K562 (cell line): Measurements from ENCODE around the gene TMCC2. TPM values are rescaled to one million over a fixed set of nuclear protein-coding genes. Genes with fewer than 3 reads are reported as not detected.

Experiments
- ATAC-seq: fragments of 200-7000 bp; cut with Tn5 transposase; 3 replicates; pipeline ENCODE4 v1.9.1; 2020; ENCODE audit warnings: moderate library complexity
- BruUV-seq: library from RNA; stranded (reverse); fragments of 400-500 nt; replicated peaks from 2 replicates; lab custom pipeline; 2021; lab: Mats Ljungman, UMichigan
- CTCF ChIA-PET: fragments of 300-600 bp; formaldehyde crosslinking; extraction: SDS; loops from one replicate; lab custom pipeline; 2021; ENCODE audit warnings: low intra/inter-chr PET ratio; lab: Yijun Ruan, JAX
- POLR2A ChIA-PET: fragments of 300-600, 350-650 bp; sonication (Branson Sonifier 250); formaldehyde crosslinking; extraction: SDS; loops from one replicate; lab custom pipeline; 2021; ENCODE audit warnings: antibody characterized with exemption, inconsistent platforms; lab: Yijun Ruan, JAX
- DNase-seq, 4 experiments: peaks; one replicate each; pipeline versions ENCODE4 v3.0.0 to v3.0.0-alpha.2; 2011 to 2018; ENCODE audit warnings: low spot score in 3 of 4, mixed read lengths in 3 of 4; ENCODE audit errors: extremely low read depth in 1 of 4
- FAIRE-seq: peaks from 2 replicates; lab custom pipeline; 2011; peaks lifted over from hg19 to GRCh38; lab: Jason Lieb, UNC
- H2AFZ ChIP-seq: 2 replicates; pipeline ENCODE4 v1.6.0; 2011; ENCODE audit warnings: low read depth, low read length, control low read depth, inconsistent platforms
- H3K27ac ChIP-seq: fragments of 200-600 bp; 3 replicates; pipeline ENCODE4 v1.8.0; 2011; ENCODE audit warnings: low read depth, mild to moderate bottlenecking, control low read depth, inconsistent platforms, low read length, moderate library complexity, mixed read lengths; ENCODE audit errors: extremely low read depth
- H3K27me3 ChIP-seq, 2 experiments: fragments of 300-600 bp in 1 of 2; 2 replicates in 1 of 2; 3 replicates in 1 of 2; pipeline versions ENCODE4 v1.6.0 to v1.8.0; 2011; ENCODE audit warnings: inconsistent platforms in 2 of 2, low read length in 2 of 2, mild to moderate bottlenecking in 1 of 2, mixed read lengths in 1 of 2, moderate library complexity in 1 of 2; ENCODE audit not compliant: control insufficient read depth in 2 of 2, insufficient read depth in 2 of 2
- H3K36me3 ChIP-seq: fragments of 300-600 bp; 3 replicates; pipeline ENCODE4 v1.8.0; 2011; ENCODE audit warnings: mild to moderate bottlenecking, low read length, inconsistent platforms; ENCODE audit not compliant: control insufficient read depth, insufficient read depth
- H3K4me1 ChIP-seq, 2 experiments: fragments of 200-600 bp in 1 of 2; replicated peaks in 1 of 2; 2 replicates in 1 of 2; 3 replicates in 1 of 2; pipeline versions ENCODE4 v1.5.1 to v1.8.0; 2011; ENCODE audit warnings: inconsistent platforms in 2 of 2, low read length in 2 of 2, mild to moderate bottlenecking in 1 of 2, mixed read lengths in 1 of 2, moderate library complexity in 1 of 2; ENCODE audit not compliant: control insufficient read depth in 2 of 2, insufficient read depth in 2 of 2
- H3K4me2 ChIP-seq: 2 replicates; pipeline ENCODE4 v1.6.1; 2011; ENCODE audit warnings: low read length, control low read depth, inconsistent platforms, mixed read lengths; ENCODE audit not compliant: insufficient read depth
- H3K4me3 ChIP-seq: fragments of 200-600 bp; sonication (generic), shearing (Covaris generic); 2 replicates; pipeline ENCODE4 v1.5.1; 2016; ENCODE audit warnings: control low read depth, inconsistent platforms
- H3K79me2 ChIP-seq: fragments of 200-600 bp; 3 replicates; pipeline ENCODE4 v1.8.0; 2011; ENCODE audit warnings: low read length, inconsistent platforms; ENCODE audit not compliant: control insufficient read depth, insufficient read depth
- H3K9ac ChIP-seq, 2 experiments: 2 replicates each; pipeline versions ENCODE4 v1.6.0 to v1.6.1; 2011; ENCODE audit warnings: low read depth in 2 of 2, low read length in 2 of 2, control low read depth in 1 of 2, inconsistent platforms in 1 of 2, mild to moderate bottlenecking in 1 of 2, mixed read lengths in 1 of 2; ENCODE audit not compliant: insufficient read depth in 1 of 2
- H3K9me1 ChIP-seq: one replicate; pipeline ENCODE4 v1.6.0; 2011; ENCODE audit warnings: inconsistent platforms, mild to moderate bottlenecking, low read length, moderate library complexity; ENCODE audit not compliant: control insufficient read depth, insufficient read depth
- H3K9me3 ChIP-seq: replicated peaks from 2 replicates; pipeline ENCODE4 v1.5.1; 2011; ENCODE audit warnings: low read depth, low read length, inconsistent platforms; ENCODE audit not compliant: control insufficient read depth, insufficient read depth
- H4K20me1 ChIP-seq: replicated peaks from 2 replicates; pipeline ENCODE4 v1.6.1; 2011; ENCODE audit warnings: low read length, inconsistent platforms, mixed read lengths; ENCODE audit not compliant: control insufficient read depth, insufficient read depth
- CHD4 ChIP-seq: fragments of 200-600 bp; sonication (generic); IDR thresholded peaks from 3 replicates; pipeline ENCODE4 v1.6.1; 2012; ENCODE audit warnings: low read depth, mild to moderate bottlenecking, mixed read lengths, low read length, inconsistent platforms; ENCODE audit not compliant: insufficient read depth, insufficient replicate concordance, poor library complexity, severe bottlenecking
- DDX20 ChIP-seq: fragments of 450-650 bp; IDR thresholded peaks from 2 replicates; pipeline ENCODE4 v1.6.1; 2016; ENCODE audit warnings: missing genetic modification characterization, low read depth, mild to moderate bottlenecking, missing compliant biosample characterization, moderate library complexity
- ELF4 ChIP-seq: fragments of 450-650 bp; formaldehyde crosslinking; IDR thresholded peaks from 2 replicates; pipeline ENCODE4 v1.4.0; 2022; ENCODE audit warnings: missing genetic modification characterization
- FOSL1 ChIP-seq: fragments of 200-800 bp; sonication (Bioruptor generic); conservative IDR thresholded peaks from 2 replicates; pipeline ENCODE4 v1.6.1; 2016; ENCODE audit warnings: missing genetic modification characterization, missing compliant biosample characterization
- HDGF ChIP-seq: fragments of 450-650 bp; IDR thresholded peaks from 2 replicates; pipeline ENCODE4 v1.6.1; 2016
- KLF6 ChIP-seq: fragments of 250-450 bp; sonication (Bioruptor Pico); IDR thresholded peaks from 2 replicates; pipeline ENCODE4 v1.4.0; 2020; ENCODE audit warnings: mild to moderate bottlenecking, moderate library complexity, borderline replicate concordance
- NR1H2 ChIP-seq: sonication (generic); formaldehyde crosslinking; IDR thresholded peaks from 2 replicates; pipeline ENCODE4 v1.4.0; 2020; ENCODE audit warnings: mild to moderate bottlenecking, missing genetic modification reagents
- PHF20 ChIP-seq: fragments of 450-650 bp; IDR thresholded peaks from 2 replicates; pipeline ENCODE4 v1.6.1; 2018; ENCODE audit not compliant: partially characterized antibody
- PTBP1 ChIP-seq: fragments of 200-400 bp; formaldehyde crosslinking; IDR thresholded peaks from 2 replicates; pipeline ENCODE4 v1.6.1; 2017; ENCODE audit warnings: low read depth, low read length
- TAF7 ChIP-seq: fragments of 450-650 bp; IDR thresholded peaks from 2 replicates; pipeline ENCODE4 v1.6.1; 2016; ENCODE audit warnings: missing genetic modification characterization, missing compliant biosample characterization
- TBL1XR1 ChIP-seq, 2 experiments: IDR thresholded peaks; 2 replicates each; pipeline ENCODE4 v1.6.1; 2012; ENCODE audit warnings: improper control_type of control experiment in 2 of 2, low read length in 2 of 2, mild to moderate bottlenecking in 1 of 2
- XRCC5 ChIP-seq: fragments of 200-400 bp; formaldehyde crosslinking; IDR thresholded peaks from 2 replicates; pipeline ENCODE4 v1.6.1; 2017; ENCODE audit warnings: low read depth, mild to moderate bottlenecking, low read length
- YY1 ChIP-seq, 3 experiments: IDR thresholded peaks; 2 replicates each; pipeline ENCODE4 v1.6.1; 2011; ENCODE audit warnings: low read length in 2 of 3, mild to moderate bottlenecking in 2 of 3, moderate library complexity in 2 of 3, borderline replicate concordance in 1 of 3, control low read depth in 1 of 3, low read depth in 1 of 3; ENCODE audit not compliant: insufficient read depth in 3 of 3, insufficient replicate concordance in 2 of 3, control insufficient read depth in 1 of 3, insufficient read length in 1 of 3; ENCODE audit errors: extremely low read depth in 1 of 3
- ZC3H8 ChIP-seq: fragments of 450-650 bp; IDR thresholded peaks from 2 replicates; pipeline ENCODE4 v1.6.1; 2017
- ZFP30 ChIP-seq: fragments of 250-450 bp; sonication (Bioruptor Pico); IDR thresholded peaks from 2 replicates; pipeline ENCODE4 v1.8.0; 2022; ENCODE audit warnings: moderate library complexity, mild to moderate bottlenecking, inconsistent platforms, borderline replicate concordance
- ZNF217 ChIP-seq: sonication (generic); formaldehyde crosslinking; IDR thresholded peaks from 2 replicates; pipeline ENCODE4 v1.8.0; 2022; ENCODE audit warnings: mild to moderate bottlenecking, missing genetic modification reagents
- ZNF507 ChIP-seq: conservative IDR thresholded peaks from 2 replicates; pipeline ENCODE4 v1.6.1; 2017; ENCODE audit warnings: missing genetic modification characterization, missing compliant biosample characterization
- in situ Hi-C: fragments of 300-500 bp; cut with MboI; formaldehyde crosslinking; loops from 4 replicates; pipeline ENCODE4 v1.15.0; 2018; ENCODE audit warnings: inconsistent platforms, mixed read lengths
- intact Hi-C: fragments of 100-400 bp; cut with micrococcal nuclease; formaldehyde crosslinking; loops from 2 replicates; pipeline ENCODE4 v1.14.2; 2022
- polyA plus RNA-seq, 8 experiments: library from polyadenylated mRNA; depleted of rRNA in 4 of 8; stranded (reverse) in 5 of 8; unstranded in 3 of 8; fragments of >200 nt; fragmentation: Nextera tagmentation in 2 of 8; fragmentation: Illumina TruSeq in 1 of 8; extraction: Ambion mirVana in 2 of 8; extraction: Trizol in 1 of 8; gene quantifications; 2 replicates each; pipeline versions ENCODE4 v1.2.1 to v1.2.3, GENCODE V29; 2011 to 2014; ENCODE audit warnings: inconsistent platforms in 1 of 8, missing spikeins in 1 of 8
- total RNA-seq, 7 experiments: library from RNA; depleted of rRNA in 6 of 7; stranded (reverse); fragments of >200 nt in 6 of 7; fragmentation: Illumina TruSeq in 2 of 7; extraction: Trizol in 2 of 7; gene quantifications; 2 replicates each; pipeline versions ENCODE4 v1.2.1 to v1.2.3, GENCODE V29; 2011 to 2021; ENCODE audit warnings: low replicate concordance in 1 of 7
- TF ChIP-seq, protein P1 (sequence below): sonication (generic); formaldehyde crosslinking; IDR thresholded peaks from 2 replicates; pipeline ENCODE4 v1.8.0; 2023; ENCODE audit warnings: missing genetic modification reagents, mild to moderate bottlenecking, borderline replicate concordance

TMCC2 gene
- total and polyA plus RNA-seq, 9 of the 15 experiments (the other 6 are each of a cell fraction or from before 2014, with no cell fraction given): 0.06 to 1.8 (median 0.98) TPM

DNA sequence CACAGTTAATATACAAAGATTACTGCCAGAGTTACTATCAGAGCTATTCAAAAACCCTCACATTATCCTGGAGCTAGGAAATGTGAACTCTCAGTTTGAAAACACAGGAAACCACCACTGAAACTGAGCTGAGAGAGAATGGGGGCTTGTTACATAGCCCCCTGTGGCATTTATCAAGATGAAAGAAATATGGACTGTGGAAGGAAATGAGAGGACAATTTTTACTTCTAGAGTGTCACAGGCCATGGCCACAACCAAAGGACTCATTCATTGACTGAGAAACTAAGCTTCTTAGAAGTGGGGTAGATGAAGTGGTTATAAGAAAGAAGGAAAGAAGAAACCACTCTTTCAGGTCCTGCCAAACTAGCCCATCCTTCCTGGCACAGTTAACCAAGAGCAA, 41.6 kb upstream of the TMCC2 start:
- Histone ChIP-seq H3K27me3 (no peaks in the 10 kb centered on the region), H2AFZ (no peak overlapping the region), H3K4me1 (peaks cover 0 to 28% of the 10 kb centered on the region in 2 experiments; a peak in 3 of 5 replicates), H3K9me3 (no peaks in the 10 kb centered on the region), H3K79me2 (peaks cover 20% of the 10 kb centered on the region; the same call in 2 of the 3 replicates), H3K9me1 (no peaks in the 10 kb centered on the region), H3K36me3 (peaks cover 14% of the 10 kb centered on the region; the same call in 2 of the 3 replicates), H3K27ac (no peak overlapping the region), H3K4me2 (no peak overlapping the region), H3K4me3 (no peak overlapping the region), H4K20me1 (no peaks in the 10 kb centered on the region), H3K9ac (no peak overlapping the region)
- CTCF ChIA-PET: no interaction called here
- POLR2A ChIA-PET: interaction anchor here (1.2 to 1.5 kb wide), 2 partner anchors 9 to 125 kb away, joined by 3 to 10 read pairs; no protein-coding TSS in a partner anchor
- intact Hi-C loops: no loop called here
- DNase-seq (no peak), FAIRE-seq (no peak), ATAC-seq (no peak)
- in situ Hi-C loops: no loop called here
- TF ChIP-seq ELF4 (CRISPR knock-in tag): no peak
- no peak for TF ChIP-seq ZNF217 (CRISPR knock-in tag)
- no peak for TF ChIP-seq DDX20 (tag)
- no peak for TF ChIP-seq CHD4
- TF ChIP-seq HDGF: no peak
- TF ChIP-seq ZC3H8: no peak
- TF ChIP-seq PTBP1: no peak
- TF ChIP-seq XRCC5: no peak
- TF ChIP-seq TBL1XR1 (IDR thresholded peaks at IDR 0.05; ENCODE audit: low read length in 2 of 2): no peak
- TF ChIP-seq FOSL1 (tag): no peak
- TF ChIP-seq ZFP30 (CRISPR knock-in tag): no peak
- TF ChIP-seq, protein P1, sequence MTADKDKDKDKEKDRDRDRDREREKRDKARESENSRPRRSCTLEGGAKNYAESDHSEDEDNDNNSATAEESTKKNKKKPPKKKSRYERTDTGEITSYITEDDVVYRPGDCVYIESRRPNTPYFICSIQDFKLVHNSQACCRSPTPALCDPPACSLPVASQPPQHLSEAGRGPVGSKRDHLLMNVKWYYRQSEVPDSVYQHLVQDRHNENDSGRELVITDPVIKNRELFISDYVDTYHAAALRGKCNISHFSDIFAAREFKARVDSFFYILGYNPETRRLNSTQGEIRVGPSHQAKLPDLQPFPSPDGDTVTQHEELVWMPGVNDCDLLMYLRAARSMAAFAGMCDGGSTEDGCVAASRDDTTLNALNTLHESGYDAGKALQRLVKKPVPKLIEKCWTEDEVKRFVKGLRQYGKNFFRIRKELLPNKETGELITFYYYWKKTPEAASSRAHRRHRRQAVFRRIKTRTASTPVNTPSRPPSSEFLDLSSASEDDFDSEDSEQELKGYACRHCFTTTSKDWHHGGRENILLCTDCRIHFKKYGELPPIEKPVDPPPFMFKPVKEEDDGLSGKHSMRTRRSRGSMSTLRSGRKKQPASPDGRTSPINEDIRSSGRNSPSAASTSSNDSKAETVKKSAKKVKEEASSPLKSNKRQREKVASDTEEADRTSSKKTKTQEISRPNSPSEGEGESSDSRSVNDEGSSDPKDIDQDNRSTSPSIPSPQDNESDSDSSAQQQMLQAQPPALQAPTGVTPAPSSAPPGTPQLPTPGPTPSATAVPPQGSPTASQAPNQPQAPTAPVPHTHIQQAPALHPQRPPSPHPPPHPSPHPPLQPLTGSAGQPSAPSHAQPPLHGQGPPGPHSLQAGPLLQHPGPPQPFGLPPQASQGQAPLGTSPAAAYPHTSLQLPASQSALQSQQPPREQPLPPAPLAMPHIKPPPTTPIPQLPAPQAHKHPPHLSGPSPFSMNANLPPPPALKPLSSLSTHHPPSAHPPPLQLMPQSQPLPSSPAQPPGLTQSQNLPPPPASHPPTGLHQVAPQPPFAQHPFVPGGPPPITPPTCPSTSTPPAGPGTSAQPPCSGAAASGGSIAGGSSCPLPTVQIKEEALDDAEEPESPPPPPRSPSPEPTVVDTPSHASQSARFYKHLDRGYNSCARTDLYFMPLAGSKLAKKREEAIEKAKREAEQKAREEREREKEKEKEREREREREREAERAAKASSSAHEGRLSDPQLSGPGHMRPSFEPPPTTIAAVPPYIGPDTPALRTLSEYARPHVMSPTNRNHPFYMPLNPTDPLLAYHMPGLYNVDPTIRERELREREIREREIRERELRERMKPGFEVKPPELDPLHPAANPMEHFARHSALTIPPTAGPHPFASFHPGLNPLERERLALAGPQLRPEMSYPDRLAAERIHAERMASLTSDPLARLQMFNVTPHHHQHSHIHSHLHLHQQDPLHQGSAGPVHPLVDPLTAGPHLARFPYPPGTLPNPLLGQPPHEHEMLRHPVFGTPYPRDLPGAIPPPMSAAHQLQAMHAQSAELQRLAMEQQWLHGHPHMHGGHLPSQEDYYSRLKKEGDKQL: no peak
- TF ChIP-seq ZNF507: no peak
- TF ChIP-seq TAF7 (tag): no peak
- no peak for TF ChIP-seq KLF6 (CRISPR knock-in tag)
- TF ChIP-seq NR1H2 (CRISPR knock-in tag): no peak
- TF ChIP-seq YY1 (IDR thresholded peaks at IDR 0.05; ENCODE audit: borderline replicate concordance in 1 of 3, control insufficient read depth in 1 of 3, extremely low read depth in 1 of 3, insufficient read depth in 3 of 3, insufficient read length in 1 of 3, insufficient replicate concordance in 2 of 3, low read depth in 1 of 3, low read length in 2 of 3): no peak
- TF ChIP-seq PHF20: no peak
- no TSS peak for BruUV-seq
